CD14-positive monocyte (primary cell): Measurements from ENCODE around the gene KIR2DL3. TPM values are rescaled to one million over a fixed set of nuclear protein-coding genes. Genes with fewer than 3 reads are reported as not detected.
"Not testable (repeated sequence)": the region's sequence is repeated elsewhere in the genome, so short reads cannot be mapped to it uniquely, and the experiment has no call there.

Experiments
- DNase-seq, 3 donors: peaks; one replicate each; pipeline ENCODE4 v3.0.0-alpha.2; 2011 to 2022
- H2AFZ ChIP-seq: 2 replicates; pipeline ENCODE4 v1.6.0; 2012; ENCODE audit warnings: mild to moderate bottlenecking, low read depth, low read length, inconsistent platforms; ENCODE audit not compliant: insufficient read depth, poor library complexity, severe bottlenecking
- H3K27ac ChIP-seq, 2 donors: 1 replicate in 1 of 2; 2 replicates in 1 of 2; pipeline ENCODE4 v1.5.1; 2012 to 2013; ENCODE audit warnings: low read length in 2 of 2, control low read depth in 1 of 2, inconsistent platforms in 1 of 2, low read depth in 1 of 2, mild to moderate bottlenecking in 1 of 2
- H3K27me3 ChIP-seq, 2 donors: one replicate each; pipeline versions ENCODE4 v1.6.0 to v1.6.1; 2011 to 2013; ENCODE audit warnings: low read length in 2 of 2; ENCODE audit not compliant: control insufficient read depth in 2 of 2, insufficient read depth in 2 of 2
- H3K36me3 ChIP-seq, 2 donors: replicated peaks in 1 of 2; 1 replicate in 1 of 2; 2 replicates in 1 of 2; pipeline versions ENCODE4 v1.5.1 to v1.6.1; 2012 to 2013; ENCODE audit warnings: low read length in 2 of 2, control low read depth in 1 of 2, inconsistent platforms in 1 of 2, mild to moderate bottlenecking in 1 of 2; ENCODE audit not compliant: insufficient read depth in 2 of 2, control insufficient read depth in 1 of 2
- H3K4me1 ChIP-seq, 2 donors: 1 replicate in 1 of 2; 2 replicates in 1 of 2; pipeline versions ENCODE4 v1.5.1 to v1.6.1; 2012 to 2013; ENCODE audit warnings: low read length in 2 of 2, control low read depth in 1 of 2, inconsistent platforms in 1 of 2, mild to moderate bottlenecking in 1 of 2, moderate library complexity in 1 of 2; ENCODE audit not compliant: insufficient read depth in 2 of 2, control insufficient read depth in 1 of 2
- H3K4me2 ChIP-seq: replicated peaks from 2 replicates; pipeline ENCODE3; 2012; ENCODE audit warnings: low read length, moderate library complexity, mild to moderate bottlenecking; ENCODE audit not compliant: poor library complexity, severe bottlenecking; ENCODE audit errors: extremely low read depth
- H3K4me3 ChIP-seq, 3 experiments: fragments of 200-600 bp in 1 of 3; sonication (generic) in 1 of 3; replicated peaks in 1 of 3; 1 replicate in 2 of 3; 2 replicates in 1 of 3; pipeline ENCODE4 v1.5.1; 2011 to 2013; ENCODE audit warnings: low read length in 3 of 3, mild to moderate bottlenecking in 3 of 3, control low read depth in 2 of 3, low read depth in 2 of 3, inconsistent platforms in 1 of 3, moderate library complexity in 1 of 3
- H3K79me2 ChIP-seq: 2 replicates; pipeline ENCODE4 v1.6.0; 2012; ENCODE audit warnings: mild to moderate bottlenecking, control low read depth, inconsistent platforms, low read length, moderate library complexity; ENCODE audit not compliant: insufficient read depth
- H3K9ac ChIP-seq: 2 replicates; pipeline ENCODE4 v1.6.0; 2017; ENCODE audit warnings: low read length, mild to moderate bottlenecking; ENCODE audit not compliant: insufficient read depth, poor library complexity, severe bottlenecking
- H3K9me3 ChIP-seq, 2 donors: replicated peaks in 1 of 2; 1 replicate in 1 of 2; 2 replicates in 1 of 2; pipeline versions ENCODE4 v1.5.1 to v1.6.1; 2012 to 2013; ENCODE audit warnings: low read length in 2 of 2, control low read depth in 1 of 2; ENCODE audit not compliant: control insufficient read depth in 1 of 2, insufficient read depth in 1 of 2
- H4K20me1 ChIP-seq: 2 replicates; pipeline ENCODE4 v1.6.0; 2012; ENCODE audit warnings: mild to moderate bottlenecking, low read length, control low read depth, moderate library complexity; ENCODE audit not compliant: insufficient read depth
- H3K27ac Mint-ChIP-seq, 7 donors: one replicate each; pipeline ENCODE4 v1.8.0; 2020; ENCODE audit warnings: mild to moderate bottlenecking in 7 of 7, mixed read lengths in 7 of 7, moderate library complexity in 6 of 7, inconsistent platforms in 2 of 7
- H3K27me3 Mint-ChIP-seq, 3 donors: one replicate each; pipeline ENCODE4 v1.8.0; 2021 to 2022; ENCODE audit warnings: low read depth in 3 of 3, mild to moderate bottlenecking in 3 of 3, mixed read lengths in 3 of 3, moderate library complexity in 3 of 3, inconsistent platforms in 1 of 3
- H3K36me3 Mint-ChIP-seq, 2 donors: one replicate each; pipeline ENCODE4 v1.8.0; 2020; ENCODE audit warnings: mixed read lengths in 2 of 2, inconsistent platforms in 1 of 2, mild to moderate bottlenecking in 1 of 2
- H3K4me1 Mint-ChIP-seq: one replicate; pipeline ENCODE4 v1.8.0; 2020; ENCODE audit warnings: mild to moderate bottlenecking, mixed read lengths
- H3K4me3 Mint-ChIP-seq, 2 donors: one replicate each; pipeline ENCODE4 v1.8.0; 2020; ENCODE audit warnings: mild to moderate bottlenecking in 2 of 2, mixed read lengths in 2 of 2, moderate library complexity in 1 of 2
- H3K9me3 Mint-ChIP-seq, 7 donors: one replicate each; pipeline ENCODE4 v1.8.0; 2020 to 2022; ENCODE audit warnings: mixed read lengths in 7 of 7, mild to moderate bottlenecking in 6 of 7, moderate library complexity in 6 of 7, inconsistent platforms in 2 of 7
- WGBS: methylation state at CpG from one replicate; pipeline ENCODE4 v1.1.5; 2013; ENCODE audit warnings: missing lambda C conversion rate; ENCODE audit not compliant: insufficient coverage; 5-methylcytosine and 5-hydroxymethylcytosine counted together
- intact Hi-C, 2 donors: fragments of 100-400 bp; cut with micrococcal nuclease; formaldehyde crosslinking; loops; one replicate each; pipeline versions ENCODE4 v1.15.0 to v1.15.1; 2023
- polyA plus RNA-seq, 3 donors: library from polyadenylated mRNA; depleted of rRNA in 1 of 3; unstranded in 2 of 3; stranded (reverse) in 1 of 3; fragments of 300-500 nt in 2 of 3; fragments of >200 nt in 1 of 3; fragmentation: Illumina TruSeq in 2 of 3; gene quantifications; 1 replicate in 2 of 3; 2 replicates in 1 of 3; pipeline ENCODE4 v1.2.3, GENCODE V29; 2012 to 2021

The KIR2DL3 gene
- polyA plus RNA-seq, 3 donors: 0.07 TPM; not detected in 2

GRCh38 chr19:54747614-54748322 lies 9.5 kb downstream of the KIR2DL3 start:
- Mint-ChIP-seq H3K4me3 (peak overlapping the region in 1 of 2 donors; percentile 49), H3K4me1 (peaks cover 25% of the 10 kb centered on the region), H3K27ac (peak overlapping the region; percentile 85 to 99 (median 95)), H3K9me3 (peaks cover 5 to 16% (median 8%) of the 10 kb centered on the region in 7 donors)
- H4K20me1 ChIP-seq, H3K36me3 Mint-ChIP-seq, H3K27me3 Mint-ChIP-seq, H3K27me3 ChIP-seq, H3K79me2 ChIP-seq, H3K4me3 ChIP-seq, H3K9me3 ChIP-seq, H2AFZ ChIP-seq, intact Hi-C loops, H3K36me3 ChIP-seq, H3K4me2 ChIP-seq: not testable (repeated sequence)
- Histone ChIP-seq H3K27ac (peak overlapping the region; percentile 57 to 87), H3K4me1 (peaks cover 16 to 20% of the 10 kb centered on the region in 2 donors), H3K9ac (peak overlapping the region; percentile 57)
- WGBS: 0% methylated on average over 6 of the region's 9 CpGs
- DNase-seq: peak; percentile 92 to 98 (median 97)

- peak in 2 of 3 donors; percentile 63 to 72 for DNase-seq
- Histone ChIP-seq H3K27ac (peak overlapping the region in 1 of 2 donors; percentile 53), H3K4me1 (peaks cover 16 to 20% of the 10 kb centered on the region in 2 donors)
- H3K36me3 Mint-ChIP-seq, H2AFZ ChIP-seq, H3K27me3 Mint-ChIP-seq, H4K20me1 ChIP-seq, H3K4me3 ChIP-seq, H3K9ac ChIP-seq, H3K36me3 ChIP-seq, H3K9me3 ChIP-seq, H3K27me3 ChIP-seq, H3K4me2 ChIP-seq, intact Hi-C loops, H3K79me2 ChIP-seq: not testable (repeated sequence)
- peaks cover 25% of the 10 kb centered on the region for H3K4me1 Mint-ChIP-seq
- peak overlapping the region in 1 of 2 donors; percentile 34 for H3K4me3 Mint-ChIP-seq
- peak overlapping the region in 4 of 7 donors; percentile 51 to 83 (median 72) for H3K27ac Mint-ChIP-seq
- no CpG with 5 or more reads among the region's 6 CpGs for WGBS
- H3K9me3 Mint-ChIP-seq: peaks cover 5 to 14% (median 8%) of the 10 kb centered on the region in 7 donors
Measured at GRCh38 chr19:54750276-54750675, 12.0 kb downstream of the KIR2DL3 start.

GRCh38 chr19:54756204-54757110 lies 18.1 kb downstream of the KIR2DL3 start:
- H3K27me3 ChIP-seq, H3K4me1 Mint-ChIP-seq, H3K27ac ChIP-seq, H3K27ac Mint-ChIP-seq, H3K36me3 ChIP-seq, DNase-seq, H3K9me3 Mint-ChIP-seq, H3K4me3 Mint-ChIP-seq, H3K27me3 Mint-ChIP-seq, H3K4me1 ChIP-seq, H3K79me2 ChIP-seq, H3K4me3 ChIP-seq, H3K9ac ChIP-seq, intact Hi-C loops, H3K4me2 ChIP-seq, H2AFZ ChIP-seq, H3K36me3 Mint-ChIP-seq, H3K9me3 ChIP-seq, H4K20me1 ChIP-seq: not testable (repeated sequence)
- 93% methylated on average over 8 of the region's 12 CpGs for WGBS

- intact Hi-C loops, H3K9me3 ChIP-seq, H3K27ac ChIP-seq, H3K4me2 ChIP-seq, H3K36me3 ChIP-seq, H3K9ac ChIP-seq, H3K36me3 Mint-ChIP-seq, H3K4me1 Mint-ChIP-seq, H2AFZ ChIP-seq, H4K20me1 ChIP-seq, H3K79me2 ChIP-seq, H3K9me3 Mint-ChIP-seq, H3K27me3 Mint-ChIP-seq, H3K4me1 ChIP-seq, H3K4me3 ChIP-seq, H3K27me3 ChIP-seq: not testable (repeated sequence)
- 54% methylated on average over 4 of the region's 6 CpGs for WGBS
- peak; percentile 65 to 83 (median 71) for DNase-seq
- Mint-ChIP-seq H3K4me3 (peak overlapping the region in 1 of 2 donors; percentile 4), H3K27ac (peak overlapping the region in 6 of 7 donors; percentile 47 to 86 (median 76))
Measured at GRCh38 chr19:54758577-54758976, 20.3 kb downstream of the KIR2DL3 start.
